Stimulated activated CD4-positive, alpha-beta T cell treated with anti-CD3 and anti-CD28 coated beads, Interleukin-1b, Interleukin-23, amount 100 ng/mL, for 48 hours (primary cell): ENCODE measurements around the gene ELP5.
"Not testable (repeated sequence)": the region's sequence is repeated elsewhere in the genome, so short reads cannot be mapped to it uniquely, and the experiment has no call there.

Source experiments
- DNase-seq: peaks from one replicate; pipeline ENCODE4 v3.0.0-alpha.2; 2020

ELP5 gene

GRCh38 chr17:7237266-7237760, 14.7 kb upstream of the ELP5 start:
- no peak for DNase-seq

- DNase-seq: peak; percentile 85
Measured at GRCh38 chr17:7237761-7238419, 14.1 kb upstream of the ELP5 start.

GRCh38 chr17:7238420-7239090, 13.5 kb upstream of the ELP5 start:
- DNase-seq: no peak

- peak; percentile 98 for DNase-seq
Measured at GRCh38 chr17:7239091-7240027, 12.7 kb upstream of the ELP5 start, which contains the start of gene PHF23. TSS of gene PHF23 (minus strand) at chr17:7239457. CDS start at chr17:7239279, 178 bp downstream.

GRCh38 chr17:7240375-7240774, 11.6 kb upstream of the ELP5 start:
- DNase-seq: no peak

GRCh38 chr17:7241090-7241733, 10.8 kb upstream of the ELP5 start:
- no peak for DNase-seq

- DNase-seq: peak; percentile 91
Measured at GRCh38 chr17:7241783-7242716, 10.0 kb upstream of the ELP5 start, which contains the start of gene GABARAP. TSS of gene GABARAP (minus strand) at chr17:7242449. CDS start at chr17:7242330, 119 bp downstream.

- DNase-seq: peak; percentile 91
Measured at GRCh38 chr17:7242717-7243452, 9.1 kb upstream of the ELP5 start.

GRCh38 chr17:7243453-7243729, 8.6 kb upstream of the ELP5 start:
- no peak for DNase-seq

GRCh38 chr17:7243838-7244237, 8.2 kb upstream of the ELP5 start:
- DNase-seq: not testable (repeated sequence)

GRCh38 chr17:7246779-7247178, 5.2 kb upstream of the ELP5 start:
- DNase-seq: no peak

- DNase-seq: no peak
Measured at GRCh38 chr17:7248796-7249195, 3.2 kb upstream of the ELP5 start.

- DNase-seq: no peak
Measured at GRCh38 chr17:7249214-7249613, 2.8 kb upstream of the ELP5 start.

- DNase-seq: no peak
Measured at GRCh38 chr17:7249830-7250229, 2.2 kb upstream of the ELP5 start.

- peak; percentile 22 for DNase-seq
Measured at GRCh38 chr17:7250695-7251627, 1.1 kb upstream of the ELP5 start.

GRCh38 chr17:7251661-7252175, 297 bp upstream of the ELP5 start, which contains the start of gene CTDNEP1:
TSS of gene CTDNEP1 (minus strand) at chr17:7251734. CDS start at chr17:7251296, 438 bp downstream.
- DNase-seq: peak; percentile 99

- no peak for DNase-seq
Measured at GRCh38 chr17:7253082-7253481, 1.1 kb downstream of the ELP5 start.

GRCh38 chr17:7254511-7254910, 2.5 kb downstream of the ELP5 start:
- no peak for DNase-seq

GRCh38 chr17:7256766-7257456, 4.9 kb downstream of the ELP5 start:
- no peak for DNase-seq
